Effector CD8-positive, alpha-beta T cell (primary cell): ENCODE results near the gene SPHK2.

ENCODE experiments used
- DNase-seq: peaks from one replicate; lab custom pipeline; 2025; lab: John Stamatoyannopoulos, UW

SPHK2 gene

GRCh38 chr19:48603449-48603848, 15.9 kb upstream of the SPHK2 start:
- DNase-seq: no peak

GRCh38 chr19:48603850-48604249, 15.5 kb upstream of the SPHK2 start:
- no peak for DNase-seq

- no peak for DNase-seq
Observed at GRCh38 chr19:48606463-48607358, 12.6 kb upstream of the SPHK2 start, which contains the start of gene SPACA4. SPACA4 (plus strand) TSS chr19:48606742; CDS start chr19:48606979, 237 bp downstream.

DNA sequence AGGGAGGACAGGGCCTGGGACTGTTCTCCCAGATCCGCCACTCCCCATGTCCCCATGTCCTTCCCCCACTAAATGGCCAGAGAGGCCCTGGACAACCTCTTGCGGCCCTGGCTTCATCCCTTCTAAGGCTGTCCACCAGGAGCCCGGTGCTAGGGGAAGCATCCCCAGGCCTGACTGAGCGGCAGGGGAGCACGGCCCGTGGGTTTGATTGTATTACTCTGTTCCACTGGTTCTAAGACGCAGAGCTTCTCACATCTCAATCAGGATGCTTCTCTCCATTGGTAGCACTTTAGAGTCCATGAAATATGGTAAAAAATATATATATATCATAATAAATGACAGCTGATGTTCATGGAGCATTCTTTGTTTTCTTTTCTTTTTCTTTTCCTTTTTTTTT, 11.9 kb upstream of the SPHK2 start:
- DNase-seq: no peak

- DNase-seq: peak; percentile 15
Observed at GRCh38 chr19:48608798-48609263, 10.5 kb upstream of the SPHK2 start.

DNA sequence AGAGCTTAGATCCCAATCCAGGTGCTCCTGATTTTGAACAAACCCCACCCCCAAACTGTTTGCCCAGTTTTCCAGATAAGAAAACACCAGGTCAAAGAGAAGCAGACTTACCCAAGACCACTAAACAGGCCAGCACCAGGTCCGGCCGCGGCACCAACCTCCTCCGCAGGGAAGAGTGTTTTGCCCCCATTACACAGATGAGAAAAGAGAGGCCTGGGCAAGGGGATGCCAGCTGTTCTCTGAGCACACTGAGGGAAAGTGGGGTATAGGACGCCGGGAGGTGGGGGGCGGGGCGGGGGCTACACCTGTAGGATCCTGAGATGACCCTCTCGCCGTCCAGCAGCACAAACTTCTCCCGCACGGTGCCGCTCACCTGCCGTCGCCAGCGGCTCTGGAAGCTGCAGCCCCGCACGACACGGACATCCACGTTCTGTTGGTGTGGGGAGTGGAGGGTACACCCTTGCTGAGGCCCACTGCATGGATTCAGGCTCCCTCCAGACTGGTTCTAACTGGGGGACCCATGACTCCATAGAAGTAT, 9.7 kb upstream of the SPHK2 start:
- DNase-seq: no peak

DNA sequence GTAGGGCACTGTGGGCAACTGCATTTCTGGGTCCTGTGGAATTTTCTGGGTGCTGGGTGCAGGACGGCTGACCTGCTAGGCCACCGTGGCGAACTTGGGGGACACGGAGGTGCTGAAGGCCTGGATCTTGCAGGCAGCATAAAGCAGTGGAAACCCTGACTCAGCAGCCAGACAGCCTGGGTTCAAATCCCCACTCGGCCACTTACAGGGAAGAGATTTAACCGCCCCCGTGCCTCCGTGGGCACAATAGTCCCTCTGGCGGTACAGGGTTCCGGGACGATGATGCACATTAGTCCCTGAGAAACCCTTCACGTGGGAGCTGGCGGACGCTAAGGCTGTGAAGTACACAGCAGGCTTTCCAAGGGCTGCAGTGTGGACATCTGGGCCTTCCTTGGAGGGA, 7.4 kb upstream of the SPHK2 start:
- DNase-seq: no peak

DNA sequence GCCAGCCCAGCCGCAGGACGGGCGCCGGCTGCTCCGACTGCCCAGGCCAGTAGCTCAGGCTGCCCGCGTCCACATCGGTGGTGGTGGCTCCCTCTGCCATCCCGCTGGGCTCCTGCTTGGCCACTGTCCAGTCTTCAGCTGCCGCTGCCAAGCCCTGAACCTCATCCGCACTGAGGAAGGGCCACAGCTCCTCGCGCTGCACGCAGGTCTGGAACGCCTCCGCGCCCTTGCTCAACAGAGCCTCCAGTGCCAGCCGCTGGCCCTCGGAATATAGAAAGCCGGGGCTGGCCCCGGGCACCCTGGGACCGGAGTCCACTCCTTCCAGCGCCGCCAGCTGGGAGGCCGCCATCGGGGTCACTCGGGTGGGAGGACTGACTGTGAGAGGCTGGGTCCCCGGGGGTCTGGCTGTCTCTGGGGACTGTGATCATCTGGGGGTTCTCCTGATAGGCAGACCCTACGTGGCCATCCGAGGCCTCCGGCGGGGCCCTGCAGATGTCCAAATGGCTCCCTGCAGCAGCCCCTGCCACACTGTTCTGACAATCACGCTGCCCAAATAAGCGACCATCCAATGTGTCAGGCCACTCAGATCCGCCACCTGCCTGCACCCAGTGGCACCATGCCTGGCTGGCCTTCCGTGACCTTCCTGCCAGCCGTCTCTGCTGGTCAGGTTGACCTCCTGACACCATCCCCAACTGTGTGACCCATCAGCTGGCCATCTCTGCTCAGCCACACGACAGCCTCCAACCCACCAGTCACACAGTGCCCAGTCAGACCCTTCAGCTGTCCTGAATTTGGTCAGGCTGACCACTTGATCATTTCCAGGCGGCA, 6.1 kb upstream of the SPHK2 start:
- DNase-seq: no peak

DNA sequence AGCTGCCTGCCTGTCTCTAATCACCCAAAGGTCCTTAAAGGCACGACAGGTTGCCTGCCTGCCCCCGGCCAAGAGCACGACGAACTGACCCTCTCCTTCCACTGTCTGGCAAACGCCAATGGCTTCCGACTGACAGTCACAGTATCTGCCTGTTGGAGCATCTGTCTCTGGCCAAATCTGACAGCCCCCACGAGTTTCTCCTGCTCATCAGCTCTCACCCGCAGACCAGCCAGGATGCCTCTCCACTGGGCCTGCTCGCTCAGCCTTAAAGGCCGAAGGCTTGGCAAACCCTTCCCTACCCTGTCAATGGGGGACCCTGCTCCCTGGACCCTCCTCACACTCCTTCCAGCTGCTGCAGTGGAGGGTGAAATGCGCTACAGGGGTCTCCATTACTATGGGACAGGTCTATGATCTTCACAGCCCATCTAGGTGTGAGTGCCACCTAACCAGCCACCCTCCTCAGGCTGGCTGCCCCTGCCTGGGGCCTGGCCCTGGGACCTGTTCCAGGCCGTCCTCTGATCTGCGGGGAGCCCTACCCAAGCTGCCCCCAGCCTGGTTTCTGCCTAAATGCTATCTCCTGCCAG, 5.4 kb upstream of the SPHK2 start:
- DNase-seq: no peak

DNA sequence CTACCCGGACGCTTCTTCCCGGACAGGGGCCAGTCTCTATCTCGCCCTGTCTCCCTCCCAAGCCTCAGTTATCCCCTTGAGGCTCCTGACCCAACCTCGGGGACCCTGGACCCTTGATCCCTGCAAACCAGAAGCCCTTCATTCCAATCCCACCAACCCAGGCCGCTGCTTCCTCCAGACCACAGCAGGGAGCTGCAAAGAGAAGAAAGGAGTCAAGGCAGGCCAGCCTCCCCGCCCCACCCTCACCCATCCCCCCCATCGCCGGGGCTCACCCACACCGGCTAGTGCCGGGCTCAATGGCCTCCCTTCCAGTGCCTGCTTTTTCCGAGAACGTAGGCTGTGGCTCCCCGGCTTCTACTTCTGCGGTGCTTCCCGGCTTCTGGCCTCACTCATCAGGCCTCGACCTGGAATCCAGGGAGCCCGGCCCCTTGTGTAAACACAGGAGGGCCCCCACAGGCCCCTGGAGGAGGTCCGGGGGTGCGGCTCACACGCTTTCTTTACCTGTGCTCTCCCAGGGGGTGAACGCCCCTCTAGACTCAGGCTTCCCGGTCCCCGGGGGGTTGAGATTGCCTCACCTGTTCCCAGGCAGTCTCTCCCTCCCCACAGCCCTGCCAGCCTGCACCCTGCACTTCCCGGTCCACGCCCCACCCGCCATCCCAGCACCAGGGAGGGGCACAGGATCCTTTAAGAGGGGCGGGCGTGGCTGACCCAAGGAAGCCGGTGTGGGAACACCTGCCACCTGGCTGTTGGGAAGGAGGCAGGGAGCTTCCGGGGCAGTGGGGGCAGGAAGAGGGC, 4.7 kb upstream of the SPHK2 start, which contains the start of gene FAM83E:
TSS of gene FAM83E (minus strand) at position 641 of the 795 bp plus-strand sequence. CDS start 1,704 bp downstream, outside the sequence.
- no peak for DNase-seq

- no peak for DNase-seq
Observed at GRCh38 chr19:48615231-48616040, 3.9 kb upstream of the SPHK2 start.

DNA sequence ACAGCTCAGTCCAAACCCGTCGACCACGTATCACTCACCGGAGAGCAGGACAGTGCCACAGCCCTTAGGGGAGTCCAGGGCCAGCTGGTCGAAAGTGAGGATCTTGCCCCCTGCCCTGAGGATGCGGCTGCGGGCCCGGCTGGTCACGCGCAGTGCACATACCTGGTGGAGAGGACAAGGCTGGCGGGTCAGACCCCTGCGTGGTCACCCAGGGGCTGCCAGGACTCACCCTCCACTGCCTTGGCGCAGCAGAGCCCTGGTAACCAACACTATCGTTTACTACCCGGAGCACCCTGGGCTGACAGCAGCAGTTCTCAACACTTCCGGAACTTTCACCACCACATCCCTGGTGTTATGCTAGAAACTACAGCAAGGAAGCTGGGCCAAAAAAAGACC, 3.3 kb upstream of the SPHK2 start:
- no peak for DNase-seq

- no peak for DNase-seq
Observed at GRCh38 chr19:48616491-48617056, 2.7 kb upstream of the SPHK2 start.

- no peak for DNase-seq
Observed at GRCh38 chr19:48617146-48617937, 2.0 kb upstream of the SPHK2 start.

DNA sequence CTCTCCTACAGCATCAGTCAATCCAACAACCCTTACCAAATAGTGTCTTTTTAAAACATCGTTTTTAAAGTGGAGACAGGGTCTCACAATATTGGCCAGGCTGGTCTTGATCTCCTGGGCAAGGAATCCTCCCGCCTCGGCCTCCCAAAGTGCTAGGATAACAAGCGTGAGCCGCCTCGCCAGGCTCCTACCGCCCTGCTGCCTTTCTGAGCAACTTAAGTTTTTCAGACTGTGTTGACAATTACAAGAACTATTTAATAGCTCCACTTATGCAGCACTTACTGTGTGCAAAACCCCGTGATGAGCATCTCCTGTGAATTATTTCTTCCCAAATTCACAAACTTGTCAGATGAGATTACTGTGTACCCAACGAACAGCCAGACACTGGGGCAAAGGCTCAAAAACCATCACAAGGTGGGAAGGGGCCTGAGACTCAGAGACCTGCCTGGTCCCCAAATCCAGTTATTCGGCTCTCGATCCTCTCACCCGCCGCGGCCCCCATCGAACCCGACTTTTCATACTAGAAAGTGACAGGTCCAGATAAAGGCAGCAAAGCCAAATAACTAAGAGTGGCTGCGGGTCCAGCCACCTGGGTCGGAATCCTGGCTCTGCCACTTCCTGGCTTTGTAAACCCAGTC, 909 bp upstream of the SPHK2 start:
- DNase-seq: peak; percentile 46

- DNase-seq: no peak
Observed at GRCh38 chr19:48619692-48620585, 633 bp downstream of the SPHK2 start.

DNA sequence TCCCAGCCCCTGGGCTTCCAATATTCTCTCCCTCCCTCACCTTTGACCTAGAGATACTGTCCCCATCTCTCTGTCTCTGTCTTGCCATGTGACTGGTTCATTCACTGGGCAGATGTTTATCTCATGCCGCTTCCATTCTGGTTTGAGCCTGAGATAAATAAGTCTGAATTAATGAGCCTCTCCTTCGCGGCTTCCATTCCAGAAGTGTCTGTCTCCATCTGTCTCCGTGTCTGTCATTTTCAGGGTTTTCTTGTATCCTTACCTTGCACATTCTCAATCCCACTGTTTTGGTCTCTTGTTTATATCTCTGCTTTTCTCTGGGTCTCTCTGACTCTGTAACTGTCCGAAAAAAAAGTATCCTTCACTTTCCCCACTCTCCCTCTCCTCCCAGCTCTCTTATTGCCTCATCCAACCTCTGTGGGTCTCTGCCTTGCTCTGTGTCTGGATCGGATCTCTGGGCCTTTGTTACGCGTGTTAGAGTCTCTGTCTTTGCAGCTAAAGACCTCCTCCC, 4.3 kb downstream of the SPHK2 start:
- no peak for DNase-seq
